ENCODE measurements around the gene LTA. TPM values are rescaled to one million over a fixed set of nuclear protein-coding genes. Genes with fewer than 3 reads are reported as not detected.

The LTA gene
- total RNA-seq, 1 donor from 2014 or later = not detected

- intact Hi-C loops (cut with DNase I) = no loop called here
- ATAC-seq (no peak), DNase-seq (ENCODE audit: missing footprints) (no peak)
These were observed 12.5 kb upstream of the LTA start for GRCh38 chr6:31559606-31559957.

- ATAC-seq = peak; percentile 74
- no peak for DNase-seq (ENCODE audit: missing footprints)
- intact Hi-C loops (cut with DNase I) = loop anchor here (2.0 kb wide), 1 partner anchor 21 kb away; no protein-coding TSS in a partner anchor
These were observed 12.0 kb upstream of the LTA start for GRCh38 chr6:31559958-31560696.

- ATAC-seq (no peak), DNase-seq (ENCODE audit: missing footprints) (no peak)
- intact Hi-C loops (cut with DNase I) = loop anchor here (2.0 kb wide), 1 partner anchor 20 kb away; no protein-coding TSS in a partner anchor
These were observed 11.4 kb upstream of the LTA start for GRCh38 chr6:31560697-31561058.

DNA sequence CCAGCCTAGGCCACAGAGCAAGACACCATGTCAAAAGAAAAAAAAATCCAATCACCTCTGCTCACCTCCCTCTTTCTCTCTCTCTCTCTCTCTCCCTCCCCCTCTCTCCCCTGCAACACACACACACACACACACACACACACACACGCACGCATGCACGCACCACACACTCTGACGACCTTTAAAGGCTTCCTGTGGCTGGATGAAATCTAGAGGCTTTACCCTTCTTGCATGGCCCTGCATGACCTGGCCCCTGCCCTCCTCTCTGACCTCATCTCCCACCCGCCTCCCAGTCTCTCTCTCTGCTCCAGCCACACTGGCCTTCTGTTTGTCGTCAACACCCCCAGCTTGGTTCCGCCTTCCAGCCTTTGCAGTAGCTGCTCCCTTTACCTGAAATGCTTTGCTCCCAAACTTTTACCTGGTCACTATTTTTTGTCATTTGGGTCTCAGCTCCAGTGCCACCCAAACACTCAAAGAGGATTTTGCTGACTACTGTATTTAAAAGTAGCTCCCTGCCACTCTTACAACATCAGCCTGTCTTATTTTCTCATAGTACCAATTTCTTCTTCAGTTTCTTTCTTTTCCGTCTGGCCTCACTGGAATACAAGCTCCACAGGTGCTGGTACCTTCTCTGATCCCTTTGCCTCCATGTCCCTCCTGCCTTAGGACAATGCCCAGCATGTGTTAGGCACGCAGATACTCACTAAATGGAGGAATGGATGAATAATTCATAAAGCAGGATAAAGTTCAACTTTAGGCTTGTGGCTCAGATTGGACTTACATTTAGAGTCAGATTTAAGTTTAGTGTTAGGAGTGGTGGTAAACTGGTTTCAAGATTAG, 4.3 kb upstream of the LTA start:
- ATAC-seq (no peak), DNase-seq (ENCODE audit: missing footprints) (no peak)
- intact Hi-C loops (cut with DNase I) = no loop called here

DNA sequence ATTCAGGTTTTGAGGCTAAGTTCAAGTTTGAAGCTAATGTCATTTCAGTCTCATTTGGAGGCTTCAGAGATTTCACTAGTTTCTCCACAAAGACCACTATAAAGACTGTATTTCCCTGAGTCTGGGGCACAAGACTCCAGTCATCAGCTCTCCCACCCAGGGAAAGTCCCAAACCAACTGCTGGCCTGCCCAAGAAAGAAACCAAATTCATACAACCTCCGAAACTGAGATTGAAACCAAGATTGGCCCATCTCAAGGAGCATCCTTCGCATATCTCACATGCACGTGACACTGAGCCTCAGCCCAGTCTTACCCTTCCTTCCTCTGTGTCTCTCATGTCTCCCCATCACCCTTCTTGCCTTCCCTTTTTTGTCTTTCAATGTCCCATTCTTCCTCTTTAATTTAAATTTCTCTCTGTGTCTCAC, 3.5 kb upstream of the LTA start:
- no peak for DNase-seq (ENCODE audit: missing footprints)
- intact Hi-C loops (cut with DNase I) = no loop called here
- ATAC-seq = no peak

DNA sequence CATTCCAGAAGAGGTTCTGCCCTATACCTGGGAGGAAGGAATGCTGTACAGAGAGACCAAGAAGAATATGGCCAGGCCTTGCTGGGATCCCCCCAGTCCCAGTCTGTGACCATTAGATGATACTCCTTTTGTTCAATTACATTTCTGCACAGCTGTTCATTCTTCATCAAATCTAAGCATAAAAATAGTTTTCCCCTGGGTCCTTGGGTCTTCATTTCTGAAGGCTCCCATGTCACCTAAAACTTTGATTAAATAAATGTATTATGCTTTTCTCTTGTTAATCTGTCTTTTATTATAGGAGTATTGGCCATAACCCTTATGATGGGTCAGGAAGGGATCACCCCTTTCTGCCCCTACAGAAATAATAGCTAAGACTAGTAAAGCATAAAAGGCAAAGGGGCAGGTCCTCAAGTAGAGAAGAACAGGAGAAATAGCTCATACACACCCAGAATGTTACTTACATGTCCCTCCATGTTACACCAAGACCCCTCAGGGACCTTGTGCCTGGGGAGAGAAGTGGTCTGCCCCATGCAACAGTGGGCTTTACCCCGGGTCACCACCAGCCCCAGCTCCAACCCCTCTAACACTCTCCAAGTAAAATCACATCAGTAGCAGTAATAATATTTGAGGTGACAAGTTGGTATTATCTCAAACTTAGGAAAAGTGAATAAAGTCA, 2.1 kb upstream of the LTA start:
- no peak for DNase-seq (ENCODE audit: missing footprints)
- no peak for ATAC-seq
- intact Hi-C loops (cut with DNase I) = no loop called here

DNA sequence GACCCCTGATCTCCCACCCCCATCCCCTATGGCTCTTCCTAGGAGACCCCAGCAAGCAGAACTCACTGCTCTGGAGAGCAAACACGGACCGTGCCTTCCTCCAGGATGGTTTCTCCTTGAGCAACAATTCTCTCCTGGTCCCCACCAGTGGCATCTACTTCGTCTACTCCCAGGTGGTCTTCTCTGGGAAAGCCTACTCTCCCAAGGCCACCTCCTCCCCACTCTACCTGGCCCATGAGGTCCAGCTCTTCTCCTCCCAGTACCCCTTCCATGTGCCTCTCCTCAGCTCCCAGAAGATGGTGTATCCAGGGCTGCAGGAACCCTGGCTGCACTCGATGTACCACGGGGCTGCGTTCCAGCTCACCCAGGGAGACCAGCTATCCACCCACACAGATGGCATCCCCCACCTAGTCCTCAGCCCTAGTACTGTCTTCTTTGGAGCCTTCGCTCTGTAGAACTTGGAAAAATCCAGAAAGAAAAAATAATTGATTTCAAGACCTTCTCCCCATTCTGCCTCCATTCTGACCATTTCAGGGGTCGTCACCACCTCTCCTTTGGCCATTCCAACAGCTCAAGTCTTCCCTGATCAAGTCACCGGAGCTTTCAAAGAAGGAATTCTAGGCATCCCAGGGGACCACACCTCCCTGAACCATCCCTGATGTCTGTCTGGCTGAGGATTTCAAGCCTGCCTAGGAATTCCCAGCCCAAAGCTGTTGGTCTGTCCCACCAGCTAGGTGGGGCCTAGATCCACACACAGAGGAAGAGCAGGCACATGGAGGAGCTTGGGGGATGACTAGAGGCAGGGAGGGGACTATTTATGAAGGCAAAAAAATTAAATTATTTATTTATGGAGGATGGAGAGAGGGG, 1.4 kb downstream of the LTA start:
- ATAC-seq (no peak), DNase-seq (ENCODE audit: missing footprints) (no peak)
- intact Hi-C loops (cut with DNase I) = no loop called here

DNA sequence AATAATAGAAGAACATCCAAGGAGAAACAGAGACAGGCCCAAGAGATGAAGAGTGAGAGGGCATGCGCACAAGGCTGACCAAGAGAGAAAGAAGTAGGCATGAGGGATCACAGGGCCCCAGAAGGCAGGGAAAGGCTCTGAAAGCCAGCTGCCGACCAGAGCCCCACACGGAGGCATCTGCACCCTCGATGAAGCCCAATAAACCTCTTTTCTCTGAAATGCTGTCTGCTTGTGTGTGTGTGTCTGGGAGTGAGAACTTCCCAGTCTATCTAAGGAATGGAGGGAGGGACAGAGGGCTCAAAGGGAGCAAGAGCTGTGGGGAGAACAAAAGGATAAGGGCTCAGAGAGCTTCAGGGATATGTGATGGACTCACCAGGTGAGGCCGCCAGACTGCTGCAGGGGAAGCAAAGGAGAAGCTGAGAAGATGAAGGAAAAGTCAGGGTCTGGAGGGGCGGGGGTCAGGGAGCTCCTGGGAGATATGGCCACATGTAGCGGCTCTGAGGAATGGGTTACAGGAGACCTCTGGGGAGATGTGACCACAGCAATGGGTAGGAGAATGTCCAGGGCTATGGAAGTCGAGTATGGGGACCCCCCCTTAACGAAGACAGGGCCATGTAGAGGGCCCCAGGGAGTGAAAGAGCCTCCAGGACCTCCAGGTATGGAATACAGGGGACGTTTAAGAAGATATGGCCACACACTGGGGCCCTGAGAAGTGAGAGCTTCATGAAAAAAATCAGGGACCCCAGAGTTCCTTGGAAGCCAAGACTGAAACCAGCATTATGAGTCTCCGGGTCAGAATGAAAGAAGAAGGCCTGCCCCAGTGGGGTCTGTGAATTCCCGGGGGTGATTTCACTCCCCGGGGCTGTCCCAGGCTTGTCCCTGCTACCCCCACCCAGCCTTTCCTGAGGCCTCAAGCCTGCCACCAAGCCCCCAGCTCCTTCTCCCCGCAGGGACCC, 2.3 kb downstream of the LTA start:
- intact Hi-C loops (cut with DNase I) = no loop called here
- ATAC-seq (no peak), DNase-seq (ENCODE audit: missing footprints) (no peak)

DNA sequence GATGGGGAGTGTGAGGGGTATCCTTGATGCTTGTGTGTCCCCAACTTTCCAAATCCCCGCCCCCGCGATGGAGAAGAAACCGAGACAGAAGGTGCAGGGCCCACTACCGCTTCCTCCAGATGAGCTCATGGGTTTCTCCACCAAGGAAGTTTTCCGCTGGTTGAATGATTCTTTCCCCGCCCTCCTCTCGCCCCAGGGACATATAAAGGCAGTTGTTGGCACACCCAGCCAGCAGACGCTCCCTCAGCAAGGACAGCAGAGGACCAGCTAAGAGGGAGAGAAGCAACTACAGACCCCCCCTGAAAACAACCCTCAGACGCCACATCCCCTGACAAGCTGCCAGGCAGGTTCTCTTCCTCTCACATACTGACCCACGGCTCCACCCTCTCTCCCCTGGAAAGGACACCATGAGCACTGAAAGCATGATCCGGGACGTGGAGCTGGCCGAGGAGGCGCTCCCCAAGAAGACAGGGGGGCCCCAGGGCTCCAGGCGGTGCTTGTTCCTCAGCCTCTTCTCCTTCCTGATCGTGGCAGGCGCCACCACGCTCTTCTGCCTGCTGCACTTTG, 3.3 kb downstream of the LTA start, which contains the start of gene TNF:
TNF (plus strand) TSS at position 231 of the 567 bp plus-strand sequence; CDS start at position 408, 177 bp downstream.
- ATAC-seq (peak; percentile 32), DNase-seq (ENCODE audit: missing footprints) (no peak)
- intact Hi-C loops (cut with DNase I) = no loop called here

- intact Hi-C loops (cut with DNase I) = no loop called here
- DNase-seq (ENCODE audit: missing footprints) (no peak), ATAC-seq (no peak)
These were observed 4.0 kb downstream of the LTA start for GRCh38 chr6:31575952-31576685.

GRCh38 chr6:31576897-31577578, 4.9 kb downstream of the LTA start:
- ATAC-seq = no peak
- DNase-seq (ENCODE audit: missing footprints) = no peak

DNA sequence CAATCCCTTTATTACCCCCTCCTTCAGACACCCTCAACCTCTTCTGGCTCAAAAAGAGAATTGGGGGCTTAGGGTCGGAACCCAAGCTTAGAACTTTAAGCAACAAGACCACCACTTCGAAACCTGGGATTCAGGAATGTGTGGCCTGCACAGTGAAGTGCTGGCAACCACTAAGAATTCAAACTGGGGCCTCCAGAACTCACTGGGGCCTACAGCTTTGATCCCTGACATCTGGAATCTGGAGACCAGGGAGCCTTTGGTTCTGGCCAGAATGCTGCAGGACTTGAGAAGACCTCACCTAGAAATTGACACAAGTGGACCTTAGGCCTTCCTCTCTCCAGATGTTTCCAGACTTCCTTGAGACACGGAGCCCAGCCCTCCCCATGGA, 5.5 kb downstream of the LTA start:
- ATAC-seq = no peak
- no peak for DNase-seq (ENCODE audit: missing footprints)
- intact Hi-C loops (cut with DNase I) = no loop called here

More at GRCh38 chr6:31576897-31577578, 4.9 kb downstream of the LTA start:
- intact Hi-C loops (cut with DNase I) = no loop called here

- no peak for ATAC-seq
- intact Hi-C loops (cut with DNase I) = no loop called here
- no peak for DNase-seq (ENCODE audit: missing footprints)
These were observed 6.4 kb downstream of the LTA start for GRCh38 chr6:31578184-31579118.

DNA sequence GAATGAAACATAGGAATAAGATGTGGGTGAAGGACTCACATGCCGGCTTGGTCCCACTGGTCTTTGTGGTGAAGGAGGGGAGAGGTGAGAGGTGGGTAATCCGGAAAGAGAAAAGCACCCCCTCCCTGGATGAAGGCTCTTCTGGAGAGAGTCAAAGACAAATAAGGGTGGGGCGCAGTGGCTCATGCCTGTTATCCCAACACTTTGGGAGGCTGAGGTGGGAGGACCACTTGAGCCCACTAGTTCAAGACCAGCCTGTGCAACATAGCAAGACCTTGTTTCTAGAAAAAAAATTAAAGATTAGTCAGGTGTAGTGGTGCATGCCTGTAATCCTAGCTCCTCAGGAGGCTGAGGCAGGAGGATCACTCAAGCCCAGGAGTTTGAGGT, 7.0 kb downstream of the LTA start:
- DNase-seq (ENCODE audit: missing footprints) = no peak
- intact Hi-C loops (cut with DNase I) = no loop called here
- no peak for ATAC-seq
